GM23338 (cell line): Measurements from ENCODE around the gene PRKCQ. TPM values are rescaled to one million over a fixed set of nuclear protein-coding genes. Genes with fewer than 3 reads are reported as not detected.

Experiments
- ATAC-seq: fragments of 200-7000 bp; cut with Tn5 transposase; 3 replicates; pipeline ENCODE4 v1.9.1; 2020
- DNase-seq: peaks from one replicate; pipeline ENCODE4 v3.0.0-alpha.2; 2015; ENCODE audit warnings: low spot score
- H2AFZ ChIP-seq: fragments of 200-600 bp; sonication (generic); 2 replicates; pipeline ENCODE4 v1.8.0; 2016; ENCODE audit warnings: antibody characterized with exemption, mild to moderate bottlenecking, moderate library complexity
- H3F3A ChIP-seq: fragments of 200-600 bp; sonication (generic); replicated peaks from 2 replicates; pipeline ENCODE4 v1.8.0; 2017; ENCODE audit warnings: antibody characterized with exemption, mixed run types, low read depth
- H3K27ac ChIP-seq: fragments of 200-600 bp; sonication (generic); 2 replicates; pipeline ENCODE4 v1.6.1; 2016; ENCODE audit warnings: low read depth
- H3K27me3 ChIP-seq: fragments of 200-600 bp; sonication (generic); 2 replicates; pipeline ENCODE4 v1.8.0; 2016; ENCODE audit warnings: mild to moderate bottlenecking, mixed run types, moderate library complexity; ENCODE audit not compliant: insufficient read depth
- H3K36me3 ChIP-seq: fragments of 200-600 bp; sonication (generic); 2 replicates; pipeline ENCODE4 v1.8.0; 2016; ENCODE audit warnings: mild to moderate bottlenecking; ENCODE audit not compliant: insufficient read depth
- H3K4me1 ChIP-seq: fragments of 200-600 bp; sonication (generic); 2 replicates; pipeline ENCODE4 v1.8.0; 2016; ENCODE audit warnings: mild to moderate bottlenecking, moderate library complexity; ENCODE audit not compliant: insufficient read depth
- H3K4me2 ChIP-seq: fragments of 200-600 bp; sonication (generic); 2 replicates; pipeline ENCODE4 v1.7.1; 2017; ENCODE audit warnings: mixed run types
- H3K4me3 ChIP-seq: fragments of 200-600 bp; sonication (generic); 2 replicates; pipeline ENCODE4 v1.6.1; 2016; ENCODE audit warnings: mixed run types
- H3K79me2 ChIP-seq: fragments of 200-600 bp; sonication (generic); replicated peaks from 2 replicates; pipeline ENCODE4 v1.8.0; 2017; ENCODE audit warnings: mild to moderate bottlenecking; ENCODE audit not compliant: insufficient read depth
- H3K9me2 ChIP-seq: fragments of 200-600 bp; sonication (generic); 2 replicates; pipeline ENCODE4 v1.8.0; 2017; ENCODE audit not compliant: insufficient read depth
- H4K20me1 ChIP-seq: fragments of 200-600 bp; sonication (generic); replicated peaks from 2 replicates; pipeline ENCODE4 v1.8.0; 2017; ENCODE audit warnings: mild to moderate bottlenecking; ENCODE audit not compliant: insufficient read depth
- H3K27ac Mint-ChIP-seq: 2 replicates; pipeline ENCODE4 v1.8.0; 2020; ENCODE audit warnings: inconsistent platforms, mild to moderate bottlenecking, moderate library complexity, mixed read lengths
- H3K27me3 Mint-ChIP-seq: 3 replicates; pipeline ENCODE4 v1.8.0; 2022; ENCODE audit warnings: low read depth, mild to moderate bottlenecking, moderate library complexity, mixed read lengths, inconsistent platforms; ENCODE audit not compliant: insufficient read depth, poor library complexity
- H3K36me3 Mint-ChIP-seq: 3 replicates; pipeline ENCODE4 v1.8.0; 2021; ENCODE audit warnings: low read depth, mild to moderate bottlenecking, inconsistent platforms, moderate library complexity, mixed read lengths
- H3K4me1 Mint-ChIP-seq: 3 replicates; pipeline ENCODE4 v1.8.0; 2020; ENCODE audit warnings: mild to moderate bottlenecking, inconsistent platforms, mixed read lengths
- H3K4me3 Mint-ChIP-seq: 3 replicates; pipeline ENCODE4 v1.8.0; 2021; ENCODE audit warnings: moderate library complexity, mild to moderate bottlenecking, inconsistent platforms, mixed read lengths
- H3K9me3 Mint-ChIP-seq: 3 replicates; pipeline ENCODE4 v1.8.0; 2020; ENCODE audit warnings: moderate library complexity, mild to moderate bottlenecking, inconsistent platforms, mixed read lengths
- EZH2phosphoT487 ChIP-seq: fragments of 200-600 bp; sonication (generic); IDR thresholded peaks from one replicate; pipeline ENCODE4 v1.8.1; 2018; ENCODE audit warnings: antibody characterized with exemption; ENCODE audit not compliant: unreplicated experiment
- ZNF114 ChIP-seq: fragments of 250-450 bp; sonication (Bioruptor Pico); IDR thresholded peaks from 2 replicates; pipeline ENCODE4 v1.5.0; 2020; ENCODE audit warnings: mild to moderate bottlenecking, moderate library complexity
- ZNF331 ChIP-seq: fragments of 250-450 bp; sonication (Bioruptor Pico); IDR thresholded peaks from 2 replicates; pipeline ENCODE4 v1.5.0; 2020; ENCODE audit warnings: low read depth, mild to moderate bottlenecking, moderate library complexity
- polyA plus RNA-seq: library from polyadenylated mRNA; unstranded; fragments of >200 nt; fragmentation: Nextera tagmentation; extraction: Ambion mirVana; gene quantifications from 2 replicates; pipeline ENCODE4 v1.2.1, GENCODE V29; 2016
- total RNA-seq: library from RNA; depleted of rRNA; stranded (reverse); fragments of >200 nt; shearing (Covaris generic); gene quantifications from 2 replicates; pipeline ENCODE4 v1.2.3, GENCODE V29; 2014
- TF ChIP-seq, protein P1 (sequence below): fragments of 250-450 bp; sonication (Bioruptor Pico); IDR thresholded peaks from 2 replicates; pipeline ENCODE4 v1.5.0; 2020; ENCODE audit warnings: mild to moderate bottlenecking, moderate library complexity
- TF ChIP-seq, protein P2 (sequence below): IDR thresholded peaks from 2 replicates; pipeline ENCODE4 v1.6.1; 2016; ENCODE audit warnings: antibody characterized with exemption

PRKCQ gene
- total and polyA plus RNA-seq, 2 experiments from 2014 or later = 12.6 to 28.5 TPM

DNA sequence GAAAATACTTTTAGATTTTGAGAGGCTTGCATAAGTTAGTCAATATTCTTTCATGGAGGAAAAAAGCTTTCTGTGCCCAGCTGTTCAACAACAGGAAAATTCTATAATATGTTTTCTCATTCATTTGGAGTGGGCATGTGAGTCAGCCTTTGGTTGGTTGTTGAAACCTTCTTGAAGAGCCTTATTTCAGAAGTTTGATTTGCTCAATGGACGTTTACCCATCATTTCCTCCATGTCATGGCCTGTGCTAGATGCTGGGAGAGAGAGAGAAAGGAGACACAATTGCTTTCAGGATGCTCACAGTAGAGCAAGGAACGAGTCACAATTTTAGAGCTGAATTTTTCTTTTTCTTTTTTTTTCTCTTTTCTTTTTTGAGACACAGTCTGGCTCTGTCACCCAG, 181.7 kb downstream of the PRKCQ start (continued):
- no peak for TF ChIP-seq EZH2phosphoT487
- TF ChIP-seq, protein P1, sequence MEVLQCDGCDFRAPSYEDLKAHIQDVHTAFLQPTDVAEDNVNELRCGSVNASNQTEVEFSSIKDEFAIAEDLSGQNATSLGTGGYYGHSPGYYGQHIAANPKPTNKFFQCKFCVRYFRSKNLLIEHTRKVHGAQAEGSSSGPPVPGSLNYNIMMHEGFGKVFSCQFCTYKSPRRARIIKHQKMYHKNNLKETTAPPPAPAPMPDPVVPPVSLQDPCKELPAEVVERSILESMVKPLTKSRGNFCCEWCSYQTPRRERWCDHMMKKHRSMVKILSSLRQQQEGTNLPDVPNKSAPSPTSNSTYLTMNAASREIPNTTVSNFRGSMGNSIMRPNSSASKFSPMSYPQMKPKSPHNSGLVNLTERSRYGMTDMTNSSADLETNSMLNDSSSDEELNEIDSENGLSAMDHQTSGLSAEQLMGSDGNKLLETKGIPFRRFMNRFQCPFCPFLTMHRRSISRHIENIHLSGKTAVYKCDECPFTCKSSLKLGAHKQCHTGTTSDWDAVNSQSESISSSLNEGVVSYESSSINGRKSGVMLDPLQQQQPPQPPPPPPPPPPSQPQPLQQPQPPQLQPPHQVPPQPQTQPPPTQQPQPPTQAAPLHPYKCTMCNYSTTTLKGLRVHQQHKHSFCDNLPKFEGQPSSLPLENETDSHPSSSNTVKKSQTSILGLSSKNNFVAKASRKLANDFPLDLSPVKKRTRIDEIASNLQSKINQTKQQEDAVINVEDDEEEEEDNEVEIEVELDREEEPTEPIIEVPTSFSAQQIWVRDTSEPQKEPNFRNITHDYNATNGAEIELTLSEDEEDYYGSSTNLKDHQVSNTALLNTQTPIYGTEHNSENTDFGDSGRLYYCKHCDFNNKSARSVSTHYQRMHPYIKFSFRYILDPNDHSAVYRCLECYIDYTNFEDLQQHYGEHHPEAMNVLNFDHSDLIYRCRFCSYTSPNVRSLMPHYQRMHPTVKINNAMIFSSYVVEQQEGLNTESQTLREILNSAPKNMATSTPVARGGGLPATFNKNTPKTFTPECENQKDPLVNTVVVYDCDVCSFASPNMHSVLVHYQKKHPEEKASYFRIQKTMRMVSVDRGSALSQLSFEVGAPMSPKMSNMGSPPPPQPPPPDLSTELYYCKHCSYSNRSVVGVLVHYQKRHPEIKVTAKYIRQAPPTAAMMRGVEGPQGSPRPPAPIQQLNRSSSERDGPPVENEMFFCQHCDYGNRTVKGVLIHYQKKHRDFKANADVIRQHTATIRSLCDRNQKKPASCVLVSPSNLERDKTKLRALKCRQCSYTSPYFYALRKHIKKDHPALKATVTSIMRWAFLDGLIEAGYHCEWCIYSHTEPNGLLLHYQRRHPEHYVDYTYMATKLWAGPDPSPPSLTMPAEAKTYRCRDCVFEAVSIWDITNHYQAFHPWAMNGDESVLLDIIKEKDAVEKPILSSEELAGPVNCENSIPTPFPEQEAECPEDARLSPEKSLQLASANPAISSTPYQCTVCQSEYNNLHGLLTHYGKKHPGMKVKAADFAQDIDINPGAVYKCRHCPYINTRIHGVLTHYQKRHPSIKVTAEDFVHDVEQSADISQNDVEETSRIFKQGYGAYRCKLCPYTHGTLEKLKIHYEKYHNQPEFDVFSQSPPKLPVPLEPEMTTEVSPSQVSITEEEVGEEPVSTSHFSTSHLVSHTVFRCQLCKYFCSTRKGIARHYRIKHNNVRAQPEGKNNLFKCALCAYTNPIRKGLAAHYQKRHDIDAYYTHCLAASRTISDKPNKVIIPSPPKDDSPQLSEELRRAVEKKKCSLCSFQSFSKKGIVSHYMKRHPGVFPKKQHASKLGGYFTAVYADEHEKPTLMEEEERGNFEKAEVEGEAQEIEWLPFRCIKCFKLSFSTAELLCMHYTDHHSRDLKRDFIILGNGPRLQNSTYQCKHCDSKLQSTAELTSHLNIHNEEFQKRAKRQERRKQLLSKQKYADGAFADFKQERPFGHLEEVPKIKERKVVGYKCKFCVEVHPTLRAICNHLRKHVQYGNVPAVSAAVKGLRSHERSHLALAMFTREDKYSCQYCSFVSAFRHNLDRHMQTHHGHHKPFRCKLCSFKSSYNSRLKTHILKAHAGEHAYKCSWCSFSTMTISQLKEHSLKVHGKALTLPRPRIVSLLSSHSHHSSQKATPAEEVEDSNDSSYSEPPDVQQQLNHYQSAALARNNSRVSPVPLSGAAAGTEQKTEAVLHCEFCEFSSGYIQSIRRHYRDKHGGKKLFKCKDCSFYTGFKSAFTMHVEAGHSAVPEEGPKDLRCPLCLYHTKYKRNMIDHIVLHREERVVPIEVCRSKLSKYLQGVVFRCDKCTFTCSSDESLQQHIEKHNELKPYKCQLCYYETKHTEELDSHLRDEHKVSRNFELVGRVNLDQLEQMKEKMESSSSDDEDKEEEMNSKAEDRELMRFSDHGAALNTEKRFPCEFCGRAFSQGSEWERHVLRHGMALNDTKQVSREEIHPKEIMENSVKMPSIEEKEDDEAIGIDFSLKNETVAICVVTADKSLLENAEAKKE (CRISPR knock-in tag) = no peak
- no peak for TF ChIP-seq ZNF331 (CRISPR knock-in tag)

DNA sequence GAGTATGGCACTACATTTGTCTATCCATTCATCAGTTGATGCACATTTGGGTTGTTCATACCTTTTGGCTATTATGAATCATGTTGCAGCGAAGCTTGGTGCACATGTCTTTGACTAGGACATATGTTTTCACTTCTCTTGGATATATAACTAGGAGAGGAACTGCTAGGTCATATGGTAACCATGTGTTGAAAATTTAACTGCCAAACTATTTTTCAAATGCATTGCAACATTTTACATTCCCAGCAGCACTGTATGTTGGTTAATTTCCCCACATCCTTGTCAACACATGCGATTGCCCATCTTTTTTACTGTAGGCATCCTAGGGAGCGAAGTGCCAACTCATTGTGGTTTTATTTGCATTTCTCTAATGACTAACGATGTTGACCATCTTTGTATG, 183.4 kb downstream of the PRKCQ start:
- Histone ChIP-seq H3K4me3 (no peak overlapping the region), H3F3A (no peaks in the 10 kb centered on the region), H2AFZ (no peak overlapping the region), H3K79me2 (no peaks in the 10 kb centered on the region), H3K27ac (0 out of 2 replicates have a peak overlapping the region, but pooled peaks have one; percentile 39), H3K27me3 (no peaks in the 10 kb centered on the region), H3K36me3 (no peaks in the 10 kb centered on the region), H3K4me2 (no peak overlapping the region), H3K4me1 (peaks cover 8% of the 10 kb centered on the region; the same call in 1 of the 2 replicates), H3K9me2 (no peaks in the 10 kb centered on the region), H4K20me1 (no peaks in the 10 kb centered on the region)
- Mint-ChIP-seq H3K27ac (no peak overlapping the region), H3K4me1 (peaks cover 18% of the 10 kb centered on the region), H3K27me3 (no peaks in the 10 kb centered on the region), H3K4me3 (no peak overlapping the region), H3K36me3 (no peaks in the 10 kb centered on the region; the same call in 2 of the 3 replicates), H3K9me3 (no peaks in the 10 kb centered on the region; the same call in 2 of the 3 replicates)
- TF ChIP-seq ZNF114 (CRISPR knock-in tag) = no peak
- TF ChIP-seq ZNF331 (CRISPR knock-in tag) = no peak
- TF ChIP-seq, protein P2, sequence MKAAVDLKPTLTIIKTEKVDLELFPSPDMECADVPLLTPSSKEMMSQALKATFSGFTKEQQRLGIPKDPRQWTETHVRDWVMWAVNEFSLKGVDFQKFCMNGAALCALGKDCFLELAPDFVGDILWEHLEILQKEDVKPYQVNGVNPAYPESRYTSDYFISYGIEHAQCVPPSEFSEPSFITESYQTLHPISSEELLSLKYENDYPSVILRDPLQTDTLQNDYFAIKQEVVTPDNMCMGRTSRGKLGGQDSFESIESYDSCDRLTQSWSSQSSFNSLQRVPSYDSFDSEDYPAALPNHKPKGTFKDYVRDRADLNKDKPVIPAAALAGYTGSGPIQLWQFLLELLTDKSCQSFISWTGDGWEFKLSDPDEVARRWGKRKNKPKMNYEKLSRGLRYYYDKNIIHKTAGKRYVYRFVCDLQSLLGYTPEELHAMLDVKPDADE = no peak
- DNase-seq = no peak
- ATAC-seq = no peak
